T-helper 1 cell treated with Interleukin-12 subunit alpha and Interleukin-12 subunit beta and Interleukin-4 antibody, amounts not matched to agents 30 μg/mL and 1 μg/mL, for 36 hours (primary cell): ENCODE results near the gene ERP27.

Experiments
- H3K27ac Mint-ChIP-seq: one replicate; pipeline ENCODE4 v1.8.0; 2021; ENCODE audit warnings: mild to moderate bottlenecking, mixed read lengths
- H3K27me3 Mint-ChIP-seq: one replicate; pipeline ENCODE4 v1.8.0; 2021; ENCODE audit warnings: low read depth, mixed read lengths
- H3K36me3 Mint-ChIP-seq: one replicate; pipeline ENCODE4 v1.8.0; 2021; ENCODE audit warnings: low read depth, mixed read lengths
- H3K4me1 Mint-ChIP-seq: one replicate; pipeline ENCODE4 v1.8.0; 2021; ENCODE audit warnings: low read depth, mixed read lengths
- H3K4me3 Mint-ChIP-seq: one replicate; pipeline ENCODE4 v1.8.0; 2021; ENCODE audit warnings: mild to moderate bottlenecking, moderate library complexity, mixed read lengths
- H3K9me3 Mint-ChIP-seq: one replicate; pipeline ENCODE4 v1.8.0; 2021; ENCODE audit warnings: mixed read lengths

The ERP27 gene

DNA sequence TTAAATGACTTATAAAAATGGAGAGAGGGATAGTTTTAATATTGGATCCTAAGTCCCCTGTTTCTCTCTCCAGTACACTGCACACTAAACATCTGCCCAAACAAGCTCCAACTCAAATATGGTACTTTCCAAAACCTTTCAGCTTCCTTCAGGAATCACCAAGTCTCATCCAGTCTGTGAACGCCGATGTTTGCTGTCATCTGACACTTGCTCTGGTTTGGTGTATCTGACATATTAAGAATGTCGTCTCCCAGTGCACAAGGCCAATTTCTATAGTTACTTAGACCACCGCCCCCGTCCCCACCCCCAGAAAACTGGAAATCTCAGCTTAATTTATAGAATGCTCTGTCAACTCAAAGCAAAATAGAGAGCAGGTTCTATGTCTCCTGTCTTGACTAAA, 47.6 kb downstream of the ERP27 start:
- Mint-ChIP-seq H3K4me1 (no peaks in the 10 kb centered on the region), H3K27ac (no peak overlapping the region), H3K9me3 (no peaks in the 10 kb centered on the region), H3K27me3 (peaks cover 25% of the 10 kb centered on the region), H3K4me3 (no peak overlapping the region), H3K36me3 (no peaks in the 10 kb centered on the region)

DNA sequence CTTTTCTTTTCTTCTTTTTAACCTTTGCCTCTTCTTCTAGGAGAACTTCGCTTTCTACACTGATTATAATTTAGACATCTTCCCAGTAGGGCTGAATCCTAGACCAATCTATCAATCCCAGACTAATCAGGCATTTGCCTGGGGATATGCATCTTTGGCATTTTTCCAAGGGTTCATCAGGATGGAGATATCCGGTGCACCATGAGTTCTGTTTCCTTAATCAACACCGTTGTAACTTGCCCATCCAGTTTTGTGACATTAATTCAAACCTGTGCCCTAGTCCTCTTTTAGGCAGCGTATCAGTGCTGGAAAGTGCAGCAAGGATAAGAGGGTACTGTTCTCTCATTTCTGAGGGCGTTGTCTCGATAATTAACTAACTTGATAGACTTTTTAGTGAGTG, 52.1 kb downstream of the ERP27 start:
- Mint-ChIP-seq H3K36me3 (no peaks in the 10 kb centered on the region), H3K4me3 (no peak overlapping the region), H3K27me3 (peaks cover 30% of the 10 kb centered on the region)

DNA sequence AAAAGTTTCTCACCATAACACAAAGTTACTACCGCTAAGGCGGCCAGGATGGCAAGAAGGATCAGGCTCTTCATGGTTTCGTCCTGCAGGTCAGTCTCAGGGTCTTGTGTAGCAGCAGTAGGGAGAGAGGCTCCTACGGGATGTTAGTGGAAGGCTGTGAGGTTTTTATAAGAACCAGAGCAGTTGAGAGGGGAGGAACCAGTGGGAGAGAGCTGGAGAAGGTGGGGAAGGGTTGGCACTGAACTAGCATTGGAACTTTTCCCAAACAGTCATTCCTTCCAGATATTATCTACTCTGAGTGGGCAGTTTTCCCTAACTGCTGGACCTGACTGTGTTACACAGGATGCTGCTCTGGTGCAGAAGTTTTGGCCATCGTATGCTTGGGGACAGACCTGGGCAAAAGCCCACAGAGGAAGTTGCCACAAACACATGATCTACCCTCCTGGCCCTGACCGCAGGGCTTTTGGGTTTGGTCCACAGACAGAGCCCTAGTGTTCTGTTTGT, 52.6 kb downstream of the ERP27 start, which contains the start of gene MGP:
TSS of gene MGP (minus strand) at position 137 of the 504 bp plus-strand sequence. CDS start at position 74, 63 bp downstream.
- Mint-ChIP-seq H3K27ac (no peak within 1 kb of the TSS), H3K4me3 (no peak within 1 kb of the TSS), H3K27me3 (peaks cover 30% of the 10 kb centered on the region), H3K36me3 (no peaks in the 10 kb centered on the region), H3K9me3 (peaks cover 2% of the 10 kb centered on the region), H3K4me1 (peaks cover 9% of the 10 kb centered on the region)

More for the DNA sequence above, 52.1 kb downstream of the ERP27 start:
- Mint-ChIP-seq H3K4me1 (peaks cover 6% of the 10 kb centered on the region), H3K9me3 (no peaks in the 10 kb centered on the region), H3K27ac (no peak overlapping the region)

DNA sequence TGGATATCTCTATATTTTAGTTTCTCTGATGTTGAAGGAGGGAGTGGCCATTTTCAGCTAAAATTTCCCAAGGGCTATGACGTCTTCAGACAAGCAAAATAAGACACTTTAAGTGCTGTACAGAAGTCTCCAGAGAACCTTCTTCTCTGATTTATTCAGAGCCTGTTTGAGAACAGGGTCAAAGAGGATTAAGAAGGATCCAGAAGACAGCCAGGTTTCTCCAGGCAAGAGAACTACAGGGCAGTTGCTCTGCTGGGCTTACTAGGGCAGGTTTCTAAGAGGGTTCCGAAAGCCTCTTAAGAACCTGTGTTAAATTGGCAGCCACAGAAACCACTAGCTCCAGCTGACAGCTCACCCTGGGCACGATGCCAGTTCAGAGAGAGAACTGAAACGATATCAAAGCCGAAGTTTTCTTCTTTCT, 53.9 kb downstream of the ERP27 start:
- Mint-ChIP-seq H3K36me3 (no peaks in the 10 kb centered on the region), H3K27me3 (peaks cover 27% of the 10 kb centered on the region), H3K4me3 (no peak overlapping the region), H3K4me1 (peaks cover 14% of the 10 kb centered on the region), H3K27ac (no peak overlapping the region), H3K9me3 (peaks cover 12% of the 10 kb centered on the region)

DNA sequence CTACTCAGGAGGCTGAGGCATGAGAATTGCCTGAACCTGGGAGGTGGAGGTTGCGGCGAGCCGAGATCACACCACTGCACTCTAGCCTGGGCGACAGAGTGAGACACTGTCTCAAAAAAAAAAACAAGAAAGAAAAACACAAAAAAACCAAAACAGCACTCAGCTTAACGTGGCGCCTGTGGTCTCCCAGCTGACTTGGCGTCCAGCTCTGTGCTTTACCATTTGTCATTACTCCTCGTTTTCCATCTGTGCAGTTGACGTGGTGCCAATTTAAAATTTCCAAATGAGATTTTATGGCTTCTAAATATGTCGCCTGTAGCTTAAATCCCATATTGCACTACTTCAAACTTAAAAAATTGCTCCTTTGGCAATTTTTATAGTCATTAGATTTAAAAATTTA, 54.7 kb downstream of the ERP27 start:
- Mint-ChIP-seq H3K4me1 (peaks cover 14% of the 10 kb centered on the region), H3K27ac (no peak overlapping the region), H3K36me3 (no peaks in the 10 kb centered on the region), H3K9me3 (peaks cover 13% of the 10 kb centered on the region), H3K4me3 (no peak overlapping the region), H3K27me3 (peaks cover 22% of the 10 kb centered on the region)

DNA sequence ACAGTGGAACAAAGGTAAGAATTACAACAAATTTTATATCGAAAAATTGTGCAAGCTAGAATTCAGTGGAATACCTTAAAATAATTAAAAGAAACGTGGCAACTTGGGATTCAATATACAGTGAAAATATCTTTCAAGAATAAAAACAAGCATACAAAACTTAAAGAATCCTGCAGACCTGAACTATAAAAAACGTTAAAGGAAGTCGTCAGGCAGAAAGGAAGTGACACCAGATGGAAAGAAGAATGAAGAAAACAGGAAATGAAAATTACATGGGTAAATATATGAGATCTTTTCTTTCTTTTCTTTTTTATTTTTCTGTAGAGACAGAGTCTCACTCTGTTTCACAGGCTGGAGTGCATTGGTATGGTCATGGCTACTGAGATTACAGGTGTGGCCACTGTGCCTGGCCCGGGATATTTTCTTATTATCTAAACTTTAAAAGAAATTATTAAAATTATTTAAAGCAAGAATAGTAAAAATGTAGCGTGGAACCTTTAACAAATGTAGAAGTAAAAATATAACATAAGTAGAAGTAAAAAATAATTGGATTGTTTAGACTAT, 57.4 kb downstream of the ERP27 start:
- H3K27me3 Mint-ChIP-seq = peaks cover 8% of the 10 kb centered on the region

DNA sequence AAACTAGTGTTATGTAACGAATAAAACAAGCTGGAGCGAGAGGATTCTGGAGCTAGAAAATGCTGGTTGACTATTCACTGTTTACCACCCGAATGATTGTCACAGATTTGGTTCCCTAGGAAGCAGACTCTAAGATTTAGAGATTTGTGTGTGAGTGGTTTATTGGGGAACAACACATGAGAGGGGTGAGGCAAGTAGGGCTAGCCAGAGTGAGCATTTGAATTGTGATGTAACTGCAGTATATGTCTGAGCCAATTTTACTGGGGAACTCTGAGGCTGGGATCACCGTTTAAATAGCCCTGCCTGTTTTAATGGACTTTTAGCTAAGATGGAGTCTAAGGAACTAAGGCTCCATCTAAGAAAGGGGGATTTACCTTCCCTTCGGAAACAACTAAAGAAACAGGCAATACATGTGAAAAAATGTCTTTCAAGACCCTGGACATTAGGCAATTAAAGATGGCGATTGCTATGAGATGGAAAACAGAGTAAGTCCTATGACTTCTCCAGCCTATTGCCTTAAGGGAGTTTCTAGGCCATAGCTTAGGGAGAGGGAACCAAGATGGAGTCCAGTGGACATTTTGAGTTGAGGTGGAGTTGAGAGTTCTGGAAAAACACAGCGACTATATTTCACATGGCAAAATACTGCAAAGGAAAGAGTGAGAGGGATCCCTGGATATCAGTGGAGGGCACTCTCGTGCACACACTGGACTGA, 59.0 kb downstream of the ERP27 start:
- H3K4me1 Mint-ChIP-seq = peaks cover 11% of the 10 kb centered on the region
- H3K27ac Mint-ChIP-seq = no peak overlapping the region
- H3K27me3 Mint-ChIP-seq = no peaks in the 10 kb centered on the region
- H3K4me3 Mint-ChIP-seq = no peak overlapping the region
- no peaks in the 10 kb centered on the region for H3K36me3 Mint-ChIP-seq
- H3K9me3 Mint-ChIP-seq = peaks cover 13% of the 10 kb centered on the region

More for the DNA sequence above, 57.4 kb downstream of the ERP27 start:
- H3K36me3 Mint-ChIP-seq = no peaks in the 10 kb centered on the region
- no peak overlapping the region for H3K4me3 Mint-ChIP-seq
- peaks cover 13% of the 10 kb centered on the region for H3K9me3 Mint-ChIP-seq
- H3K27ac Mint-ChIP-seq = peak overlapping the region; percentile 50
- peaks cover 14% of the 10 kb centered on the region for H3K4me1 Mint-ChIP-seq

DNA sequence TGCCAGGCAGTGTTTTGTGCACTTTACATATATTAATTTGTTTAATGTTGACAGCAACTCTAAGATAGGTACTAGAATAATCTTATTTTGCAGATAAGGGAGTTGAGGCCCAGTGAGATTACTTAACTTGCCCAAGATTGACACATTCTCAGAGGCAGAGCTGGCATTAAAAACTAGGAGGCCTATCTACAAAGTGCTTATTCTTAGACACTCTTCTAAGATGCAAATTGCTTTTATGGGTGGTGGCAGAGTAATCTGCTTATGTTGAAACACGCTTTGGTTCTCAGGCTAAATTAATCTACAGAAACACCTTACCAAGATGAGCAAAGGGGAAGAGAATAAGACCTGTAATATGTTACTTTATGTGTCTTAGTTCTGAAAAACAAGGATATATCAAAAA, 59.8 kb downstream of the ERP27 start:
- H3K9me3 Mint-ChIP-seq = peaks cover 13% of the 10 kb centered on the region
- H3K4me3 Mint-ChIP-seq = no peak overlapping the region
- no peak overlapping the region for H3K27ac Mint-ChIP-seq
- H3K36me3 Mint-ChIP-seq = no peaks in the 10 kb centered on the region
- H3K27me3 Mint-ChIP-seq = no peaks in the 10 kb centered on the region
- peaks cover 8% of the 10 kb centered on the region for H3K4me1 Mint-ChIP-seq

DNA sequence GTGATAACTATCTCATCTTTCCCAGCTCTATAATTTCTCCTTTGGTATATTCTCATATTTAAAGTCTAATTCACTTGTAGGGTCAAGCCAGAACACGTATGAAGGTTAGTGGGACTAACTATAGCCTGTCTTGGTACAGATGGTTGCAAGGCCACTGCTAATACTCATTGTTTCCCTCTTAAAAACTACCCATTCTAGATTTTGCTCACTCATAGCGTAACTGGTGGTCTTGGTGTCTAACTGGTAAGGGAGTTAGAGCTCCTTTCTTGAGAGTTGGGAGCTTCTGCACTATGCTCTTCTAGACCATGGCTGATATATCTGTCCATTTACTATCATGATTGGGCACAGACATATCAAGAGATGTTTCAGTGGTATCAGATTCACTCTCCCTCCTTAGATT, 61.5 kb downstream of the ERP27 start:
- Mint-ChIP-seq H3K36me3 (no peaks in the 10 kb centered on the region), H3K9me3 (peaks cover 13% of the 10 kb centered on the region), H3K4me3 (no peak overlapping the region)

DNA sequence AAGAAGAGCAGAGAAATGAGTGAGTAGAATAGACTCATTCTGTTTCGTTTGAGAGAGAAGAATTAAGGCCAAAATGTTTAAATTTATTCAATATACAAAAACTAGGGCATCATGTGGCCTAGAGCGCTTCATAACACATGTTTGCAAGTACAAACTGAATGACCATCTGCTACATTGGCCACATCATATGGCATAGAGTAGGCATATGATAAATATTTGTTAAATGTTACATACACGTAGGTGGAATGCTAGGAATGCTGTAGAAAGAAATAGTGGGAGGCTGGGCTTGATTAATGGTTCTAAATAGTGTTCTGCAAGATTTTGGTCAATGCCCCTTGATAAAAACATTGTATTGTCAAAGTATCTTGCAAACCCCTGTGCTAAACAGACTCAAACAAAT, 63.5 kb downstream of the ERP27 start:
- Mint-ChIP-seq H3K27me3 (no peaks in the 10 kb centered on the region), H3K27ac (no peak overlapping the region), H3K36me3 (no peaks in the 10 kb centered on the region), H3K4me1 (no peaks in the 10 kb centered on the region), H3K4me3 (no peak overlapping the region), H3K9me3 (peaks cover 5% of the 10 kb centered on the region)

More for the DNA sequence above, 61.5 kb downstream of the ERP27 start:
- Mint-ChIP-seq H3K4me1 (peaks cover 8% of the 10 kb centered on the region), H3K27ac (no peak overlapping the region), H3K27me3 (no peaks in the 10 kb centered on the region)

DNA sequence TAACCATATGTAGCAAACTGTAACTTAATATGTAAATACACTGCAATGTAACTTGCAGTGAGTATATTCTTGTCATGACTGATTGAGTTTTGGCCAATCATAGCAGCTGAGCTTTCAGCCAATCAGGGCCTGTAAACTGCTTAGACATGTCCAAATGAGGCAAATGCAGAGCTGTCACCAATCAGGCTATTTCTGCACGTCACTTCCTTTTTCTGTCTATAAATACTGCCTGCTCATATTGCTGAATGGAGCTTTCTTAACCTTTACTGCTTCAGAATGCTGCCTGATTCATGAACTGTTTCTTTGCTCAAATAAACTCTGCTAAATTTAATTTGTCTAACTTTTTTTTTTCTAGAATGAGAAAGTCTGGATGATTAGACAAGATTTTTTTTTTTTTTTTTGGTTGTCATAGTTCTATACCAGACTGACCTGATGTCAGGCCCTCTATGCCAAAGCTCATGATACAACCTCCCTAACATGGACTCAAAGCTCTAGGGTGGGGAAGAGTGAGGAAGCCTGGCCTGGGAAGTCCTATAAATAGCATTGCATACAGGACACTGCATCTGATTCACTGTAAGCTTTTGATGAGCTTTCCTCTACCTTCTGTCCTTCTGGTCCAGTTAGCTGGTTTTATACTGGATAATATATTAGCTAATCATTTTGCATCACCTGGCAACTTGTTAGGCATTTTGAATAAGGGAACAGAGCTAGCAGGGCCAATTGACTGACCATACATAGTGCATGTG, 64.7 kb downstream of the ERP27 start:
- Mint-ChIP-seq H3K27me3 (no peaks in the 10 kb centered on the region), H3K4me1 (no peaks in the 10 kb centered on the region), H3K27ac (no peak overlapping the region), H3K9me3 (no peaks in the 10 kb centered on the region), H3K4me3 (no peak overlapping the region), H3K36me3 (no peaks in the 10 kb centered on the region)

DNA sequence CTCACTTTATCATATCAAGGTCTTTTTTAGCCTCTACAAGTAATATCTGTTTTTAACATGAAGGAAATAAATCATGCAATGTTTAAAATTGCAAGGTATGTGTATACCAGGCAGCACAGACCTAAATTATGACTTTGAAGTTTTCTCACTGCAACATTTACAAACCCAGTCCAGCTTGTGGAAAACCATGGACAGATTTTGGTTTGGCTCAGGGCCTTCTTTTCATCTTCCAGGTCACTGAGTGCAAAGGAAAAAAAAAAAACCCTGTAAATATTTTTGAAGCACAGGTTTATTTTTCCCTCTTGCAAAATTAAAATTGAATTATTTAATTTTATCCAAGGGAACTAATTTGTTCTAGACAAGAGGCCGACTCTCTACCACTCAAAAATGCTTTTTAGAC, 66.5 kb downstream of the ERP27 start:
- H3K4me1 Mint-ChIP-seq = no peaks in the 10 kb centered on the region
- no peaks in the 10 kb centered on the region for H3K27me3 Mint-ChIP-seq
- H3K36me3 Mint-ChIP-seq = no peaks in the 10 kb centered on the region
- no peak overlapping the region for H3K4me3 Mint-ChIP-seq
- H3K9me3 Mint-ChIP-seq = peaks cover 9% of the 10 kb centered on the region
- no peak overlapping the region for H3K27ac Mint-ChIP-seq

DNA sequence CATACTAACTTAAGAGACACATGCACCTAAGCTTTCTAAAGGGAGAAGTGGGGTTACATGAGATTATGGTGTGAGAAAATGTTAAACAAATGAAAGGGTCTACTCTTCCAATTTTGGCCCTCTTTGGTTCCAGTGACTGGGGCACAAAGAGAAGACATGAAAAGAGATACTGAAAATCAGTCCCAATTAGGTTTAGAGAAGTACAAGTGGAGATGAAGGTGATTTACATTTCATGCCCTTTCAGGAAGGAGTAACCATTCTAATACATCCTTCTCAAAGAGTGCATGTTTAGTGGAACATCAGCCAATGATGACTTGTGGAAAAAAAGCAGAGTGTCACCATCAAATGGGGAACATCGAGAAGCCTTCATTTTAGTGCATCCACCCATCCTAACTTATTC, 67.1 kb downstream of the ERP27 start:
- no peaks in the 10 kb centered on the region for H3K4me1 Mint-ChIP-seq
- H3K27me3 Mint-ChIP-seq = no peaks in the 10 kb centered on the region
- H3K4me3 Mint-ChIP-seq = no peak overlapping the region
- no peak overlapping the region for H3K27ac Mint-ChIP-seq
- H3K9me3 Mint-ChIP-seq = peaks cover 9% of the 10 kb centered on the region
- H3K36me3 Mint-ChIP-seq = no peaks in the 10 kb centered on the region

DNA sequence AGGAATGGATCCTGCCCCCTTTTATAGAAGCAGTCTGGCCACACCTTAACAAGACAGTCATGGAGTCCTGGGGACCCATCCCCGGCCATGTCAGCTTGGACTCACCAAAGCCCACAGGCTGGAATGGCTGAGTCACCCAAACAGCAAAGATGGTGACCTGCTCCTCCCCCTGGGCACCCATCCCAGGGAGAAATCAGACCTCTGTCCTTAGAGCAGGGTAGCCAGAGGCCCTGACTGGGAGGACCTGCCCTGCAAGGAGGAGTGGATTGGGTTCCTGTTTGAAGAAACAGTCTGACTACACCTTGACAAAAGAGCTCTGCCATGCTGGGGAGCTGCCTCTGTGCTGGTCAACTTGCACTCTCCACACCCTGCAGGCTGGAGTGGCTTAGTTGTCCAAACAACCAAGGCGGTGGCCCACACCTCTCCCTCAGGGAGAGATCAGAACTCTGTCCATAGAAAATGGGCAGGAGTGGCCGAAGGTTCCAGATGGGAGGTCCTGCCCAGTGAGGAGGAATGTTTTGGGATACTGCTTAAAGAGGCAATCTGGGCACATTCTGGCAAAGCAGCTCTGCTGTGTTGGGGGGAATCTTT, 69.3 kb downstream of the ERP27 start:
- H3K4me3 Mint-ChIP-seq = no peak overlapping the region
- no peaks in the 10 kb centered on the region for H3K4me1 Mint-ChIP-seq

More for the DNA sequence above, 69.3 kb downstream of the ERP27 start:
- Mint-ChIP-seq H3K27ac (no peak overlapping the region), H3K36me3 (no peaks in the 10 kb centered on the region), H3K9me3 (peaks cover 9% of the 10 kb centered on the region), H3K27me3 (peaks cover 5% of the 10 kb centered on the region)
